WI38 (cell line): ENCODE data around the gene SKAP2.

Experiments
- H3K4me3 ChIP-seq: 2 replicates; pipeline ENCODE4 v1.5.1; 2011; ENCODE audit warnings: low read depth, mild to moderate bottlenecking, control low read depth, low read length
- TF ChIP-seq, protein P1 (sequence below): IDR thresholded peaks from 2 replicates; pipeline ENCODE4 v1.5.1; 2012; ENCODE audit warnings: low read depth, mild to moderate bottlenecking, control low read depth, low read length

The SKAP2 gene

DNA sequence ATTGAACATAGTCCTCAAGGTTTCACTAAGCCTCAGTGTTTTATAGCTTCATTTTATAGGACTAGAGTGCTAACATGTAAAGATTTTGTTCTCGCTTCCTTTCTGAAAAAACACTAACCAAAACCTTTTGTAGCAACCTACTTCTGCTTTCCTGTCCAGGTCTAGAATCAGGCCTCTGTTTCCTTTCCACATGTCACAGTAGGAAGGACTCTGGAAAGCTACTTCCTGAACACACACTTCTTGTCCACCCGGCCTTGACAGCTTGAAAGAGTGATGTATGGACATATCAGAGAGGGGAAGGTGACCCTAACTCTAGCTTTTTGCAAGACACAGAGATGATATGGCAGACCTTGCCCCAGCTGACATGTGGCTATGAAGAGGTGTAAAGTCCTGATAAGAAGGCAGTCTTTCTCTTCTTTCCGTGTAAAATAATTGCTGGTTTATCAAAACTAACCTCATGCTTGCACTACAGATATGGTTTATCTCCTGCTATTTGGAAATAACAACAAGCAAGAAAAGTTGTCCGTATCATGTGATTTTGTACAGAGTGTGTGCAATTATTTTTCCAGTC lies 175.4 kb downstream of the SKAP2 start:
- TF ChIP-seq, protein P1, sequence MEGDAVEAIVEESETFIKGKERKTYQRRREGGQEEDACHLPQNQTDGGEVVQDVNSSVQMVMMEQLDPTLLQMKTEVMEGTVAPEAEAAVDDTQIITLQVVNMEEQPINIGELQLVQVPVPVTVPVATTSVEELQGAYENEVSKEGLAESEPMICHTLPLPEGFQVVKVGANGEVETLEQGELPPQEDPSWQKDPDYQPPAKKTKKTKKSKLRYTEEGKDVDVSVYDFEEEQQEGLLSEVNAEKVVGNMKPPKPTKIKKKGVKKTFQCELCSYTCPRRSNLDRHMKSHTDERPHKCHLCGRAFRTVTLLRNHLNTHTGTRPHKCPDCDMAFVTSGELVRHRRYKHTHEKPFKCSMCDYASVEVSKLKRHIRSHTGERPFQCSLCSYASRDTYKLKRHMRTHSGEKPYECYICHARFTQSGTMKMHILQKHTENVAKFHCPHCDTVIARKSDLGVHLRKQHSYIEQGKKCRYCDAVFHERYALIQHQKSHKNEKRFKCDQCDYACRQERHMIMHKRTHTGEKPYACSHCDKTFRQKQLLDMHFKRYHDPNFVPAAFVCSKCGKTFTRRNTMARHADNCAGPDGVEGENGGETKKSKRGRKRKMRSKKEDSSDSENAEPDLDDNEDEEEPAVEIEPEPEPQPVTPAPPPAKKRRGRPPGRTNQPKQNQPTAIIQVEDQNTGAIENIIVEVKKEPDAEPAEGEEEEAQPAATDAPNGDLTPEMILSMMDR: no peak
- no peak overlapping the region for H3K4me3 ChIP-seq

DNA sequence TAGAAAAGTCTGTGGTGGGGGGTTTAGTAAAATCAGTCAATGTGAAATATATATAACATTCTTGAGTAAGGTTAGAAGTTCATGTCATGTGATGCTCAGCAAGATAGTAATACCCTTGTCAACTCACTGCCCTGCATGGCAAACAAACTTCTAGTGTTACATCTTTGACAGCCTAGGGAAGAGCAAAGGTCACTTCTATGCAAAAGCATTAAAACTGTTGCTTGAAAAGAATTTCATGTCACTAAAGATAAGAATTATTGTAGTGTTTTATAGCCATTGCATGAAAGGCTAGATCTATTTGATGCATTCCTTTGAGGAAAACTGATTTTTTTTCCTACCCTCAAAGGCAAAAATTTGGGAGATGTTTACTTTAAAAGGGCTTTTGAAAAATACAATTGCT lies 176.0 kb downstream of the SKAP2 start:
- TF ChIP-seq, protein P1: no peak
- H3K4me3 ChIP-seq: no peak overlapping the region

DNA sequence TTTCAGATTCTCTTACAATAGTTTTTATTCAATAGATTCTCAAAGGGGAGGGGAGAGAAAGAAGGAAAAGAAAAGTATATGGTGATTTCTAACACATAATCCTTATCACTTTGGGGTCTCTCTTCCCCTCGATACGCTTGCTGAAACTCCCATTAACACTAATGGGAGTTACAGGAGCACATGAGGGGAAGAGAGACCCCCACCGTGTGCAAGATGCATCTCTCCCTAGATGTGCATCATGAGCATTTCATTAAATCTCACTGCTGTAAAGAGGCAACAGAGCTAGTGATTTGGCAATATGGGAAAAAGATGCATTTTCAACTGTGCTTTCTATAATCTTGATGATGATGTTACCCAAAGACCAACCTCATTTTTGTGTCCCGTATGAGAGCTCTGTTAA lies 177.4 kb downstream of the SKAP2 start:
- no peak overlapping the region for H3K4me3 ChIP-seq
- TF ChIP-seq, protein P1: no peak

DNA sequence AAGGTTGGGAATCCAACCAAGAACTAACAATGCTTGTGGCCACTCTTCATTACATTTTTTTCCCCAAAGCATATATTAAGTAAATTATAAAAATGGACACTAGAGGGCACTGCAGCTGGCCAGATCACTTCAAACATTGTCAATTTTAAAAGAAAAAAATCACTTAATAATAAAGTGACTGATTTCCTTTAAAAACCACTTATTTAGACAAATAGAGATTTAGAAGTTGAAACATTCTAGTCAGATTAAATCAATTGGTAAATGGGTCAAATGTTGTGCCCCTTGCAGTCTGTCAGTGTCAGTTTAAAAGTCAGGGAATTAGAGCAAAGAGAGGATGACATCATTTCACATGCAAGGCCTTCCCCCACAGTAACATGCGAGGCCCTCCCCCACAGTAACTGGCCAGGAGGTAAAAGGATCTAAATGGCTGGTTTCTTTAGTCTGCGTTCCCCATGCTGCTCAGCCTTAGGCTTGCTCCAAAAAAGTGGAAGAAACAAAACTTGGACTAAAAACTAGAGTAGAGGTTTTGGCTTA lies 177.9 kb downstream of the SKAP2 start:
- H3K4me3 ChIP-seq: no peak overlapping the region
- TF ChIP-seq, protein P1: peak; percentile 13; the same call in 1 of the 2 replicates

DNA sequence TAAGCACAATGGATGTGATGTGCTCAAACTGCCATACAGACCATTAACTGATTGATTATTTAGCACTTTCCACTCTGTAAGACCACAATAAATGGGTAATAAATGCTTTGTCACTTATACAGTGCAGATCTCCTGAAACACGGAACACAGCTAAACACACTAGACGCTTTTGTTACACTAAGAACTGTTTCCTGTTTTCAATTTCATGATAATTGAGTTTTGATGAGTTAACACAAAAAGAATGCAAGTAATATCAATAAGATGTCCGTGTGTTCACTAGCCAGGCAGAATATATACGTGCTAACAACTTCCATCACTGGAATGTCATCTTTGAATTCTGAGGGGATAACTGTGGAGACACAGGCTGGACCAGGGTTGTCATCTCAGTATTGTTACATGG lies 178.8 kb downstream of the SKAP2 start:
- no peak overlapping the region for H3K4me3 ChIP-seq
- TF ChIP-seq, protein P1: no peak

DNA sequence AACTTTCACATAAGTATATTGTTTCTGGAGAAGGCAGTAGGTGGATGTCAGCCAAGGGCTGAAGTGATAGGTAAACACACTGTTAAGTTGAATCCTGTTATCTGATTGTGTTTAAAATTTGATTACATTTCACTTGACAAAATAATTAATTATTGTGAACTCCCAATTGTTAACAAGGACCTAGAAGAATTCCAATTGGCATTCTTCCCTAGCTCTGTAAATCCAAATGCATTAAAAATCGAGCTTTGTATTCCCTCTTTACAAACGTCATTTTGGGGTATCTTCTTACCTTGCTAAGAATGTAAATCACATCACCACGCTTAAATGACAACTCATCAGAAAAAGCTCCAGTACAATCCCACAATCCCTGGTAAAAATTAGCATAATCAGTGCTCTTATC lies 179.9 kb downstream of the SKAP2 start:
- H3K4me3 ChIP-seq: no peak overlapping the region
- TF ChIP-seq, protein P1: no peak

DNA sequence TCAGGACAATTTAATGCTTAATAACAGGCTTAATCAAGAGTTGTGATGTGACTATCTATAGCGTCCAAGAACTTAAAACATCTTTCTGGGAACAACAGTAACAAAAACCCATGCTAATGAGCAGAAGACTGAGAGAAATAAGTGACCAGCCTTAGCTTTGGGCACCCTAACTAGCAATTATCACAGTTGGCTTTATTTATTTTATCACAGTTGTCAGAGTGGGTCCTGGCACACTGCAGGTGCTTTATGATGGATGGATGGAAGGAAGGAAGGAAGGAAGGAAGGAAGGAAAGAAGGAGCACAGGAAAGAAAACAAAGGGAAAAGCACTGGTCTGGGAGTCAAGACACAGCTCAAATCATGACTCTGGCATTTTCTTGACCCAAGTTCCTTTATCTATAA lies 181.1 kb downstream of the SKAP2 start:
- TF ChIP-seq, protein P1: no peak

More for the DNA sequence above, 181.1 kb downstream of the SKAP2 start:
- H3K4me3 ChIP-seq: no peak overlapping the region
